HuH-7 (cell line): ENCODE data around the gene SND1.

Experiments
- DNase-seq: peaks from one replicate; pipeline ENCODE4 v3.0.0; 2011; ENCODE audit warnings: low spot score

SND1 gene

DNA sequence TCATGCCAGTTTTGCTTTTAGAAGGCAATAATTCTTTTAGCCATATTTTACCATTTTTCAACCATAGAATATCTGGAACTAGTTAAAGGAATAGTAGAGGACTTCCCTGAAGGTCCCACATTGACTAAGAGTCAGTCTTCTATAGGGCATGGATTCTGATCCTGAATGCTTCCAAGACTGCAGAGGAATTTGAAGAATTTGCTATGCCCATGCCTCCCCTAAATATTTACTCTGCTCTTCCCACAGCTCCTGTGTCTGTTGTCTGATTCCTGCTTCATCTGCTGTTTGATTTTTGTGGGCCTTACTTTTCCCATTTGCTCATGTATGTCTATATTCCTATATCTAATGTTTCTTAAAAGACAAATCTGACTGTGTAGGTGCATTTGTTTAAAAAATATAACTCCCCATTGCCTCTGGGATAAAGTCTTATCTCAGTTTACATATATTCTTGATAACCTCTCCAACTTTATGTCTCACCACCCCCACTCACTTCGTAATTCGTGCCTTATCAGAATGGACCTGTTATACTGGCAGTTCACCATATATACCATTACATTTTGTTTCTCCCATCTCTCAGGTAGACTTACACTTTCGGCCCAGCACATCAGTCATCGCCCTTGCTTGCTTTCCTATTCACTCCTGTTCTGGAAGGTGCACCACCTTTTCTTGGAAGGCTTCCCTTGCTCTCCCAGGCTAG lies 345.4 kb downstream of the SND1 start:
- DNase-seq: no peak

DNA sequence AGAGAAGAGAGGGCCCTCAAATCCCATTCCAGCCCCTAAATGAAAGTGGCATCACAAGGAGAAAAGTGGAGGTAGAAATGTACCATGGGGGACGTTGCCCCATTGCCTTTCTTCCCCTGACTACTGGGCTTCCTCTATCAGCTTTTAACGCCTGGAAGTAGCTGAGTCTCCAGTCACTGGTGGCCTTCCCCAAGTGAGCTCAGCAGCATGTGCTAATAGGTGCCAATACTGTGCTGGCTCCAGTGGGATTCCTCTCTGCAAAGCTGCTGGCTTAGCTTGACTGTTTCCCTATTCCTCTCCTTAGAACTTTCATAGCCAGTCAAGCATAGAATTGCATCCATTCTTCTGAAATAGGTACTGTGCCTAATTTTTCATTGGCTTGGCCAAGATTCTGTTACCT lies 346.7 kb downstream of the SND1 start:
- no peak for DNase-seq

DNA sequence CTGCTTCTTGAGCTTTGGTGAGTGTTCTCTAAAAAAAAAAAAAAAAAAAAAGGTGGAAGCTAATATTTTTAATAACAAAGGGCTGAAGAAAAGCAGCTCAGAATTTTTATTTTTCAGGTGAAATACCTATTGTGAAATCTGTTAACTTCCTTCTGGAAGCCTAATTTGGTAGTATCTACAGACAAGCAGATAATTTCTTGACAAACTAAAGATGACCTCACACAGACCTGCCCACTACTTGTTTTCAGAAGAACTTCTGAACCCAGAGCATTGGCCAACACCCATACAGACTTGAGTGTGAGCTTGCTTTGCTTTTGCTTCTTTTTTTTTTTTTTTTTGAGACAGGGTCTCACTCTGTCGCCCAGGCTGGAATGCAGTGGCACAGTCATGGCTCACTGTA lies 348.1 kb downstream of the SND1 start:
- no peak for DNase-seq

DNA sequence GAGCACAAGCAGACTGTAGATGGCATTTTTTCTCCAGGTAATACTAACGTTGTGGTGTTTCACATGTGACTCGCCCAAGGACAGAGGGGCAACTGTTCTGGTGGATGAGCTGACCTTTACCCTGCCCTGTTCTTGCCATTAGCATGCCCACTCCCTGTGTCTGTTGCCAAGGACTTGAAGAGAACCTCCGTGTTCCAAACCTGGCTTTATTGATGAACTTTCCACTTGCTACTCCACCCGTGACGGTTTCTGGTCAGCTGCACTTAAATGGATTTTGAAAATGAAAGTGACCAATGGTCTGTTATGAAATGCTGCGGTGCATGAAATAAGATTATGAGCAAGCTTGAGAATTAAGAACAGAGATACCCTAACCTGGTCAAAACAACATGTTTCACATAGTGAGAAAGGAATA lies 348.9 kb downstream of the SND1 start:
- no peak for DNase-seq

DNA sequence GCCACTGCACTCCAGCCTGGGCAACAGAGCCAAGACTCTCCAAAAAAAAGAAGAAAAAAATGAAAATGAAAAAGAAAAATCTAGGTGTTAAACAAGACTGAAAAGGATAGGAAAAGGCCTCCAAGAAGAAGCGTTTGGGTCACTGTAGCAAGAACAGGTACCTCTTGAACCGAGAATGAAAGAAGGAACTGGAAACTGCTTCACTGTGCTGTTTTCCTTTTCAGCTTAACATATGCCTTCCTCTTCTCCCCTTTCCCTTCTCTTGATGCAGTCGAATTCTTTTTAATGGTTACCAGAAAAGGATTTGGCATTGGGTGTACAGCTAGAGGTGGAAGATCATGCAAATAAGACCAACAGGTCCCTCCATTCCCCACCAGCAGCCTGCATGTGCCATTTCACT lies 351.2 kb downstream of the SND1 start:
- no peak for DNase-seq

DNA sequence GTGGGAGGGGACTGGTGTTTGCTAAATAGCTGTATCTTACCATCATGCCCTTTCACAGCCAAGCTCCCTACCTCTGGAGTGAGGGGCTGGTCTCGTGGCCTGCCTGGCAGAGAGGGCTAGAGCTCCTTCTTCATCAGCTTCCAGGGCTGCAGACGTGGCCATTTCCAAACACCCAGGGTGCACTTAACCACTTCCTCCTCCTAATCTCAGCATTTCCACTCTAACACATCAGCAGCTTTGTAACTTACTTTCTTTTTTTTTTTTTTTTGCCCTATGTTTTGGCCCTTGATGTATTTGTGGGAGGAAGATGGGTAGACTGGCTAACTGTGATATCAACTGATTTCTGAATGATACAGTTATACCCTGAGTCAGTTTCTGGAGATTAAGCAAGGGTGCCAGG lies 351.8 kb downstream of the SND1 start:
- DNase-seq: no peak

DNA sequence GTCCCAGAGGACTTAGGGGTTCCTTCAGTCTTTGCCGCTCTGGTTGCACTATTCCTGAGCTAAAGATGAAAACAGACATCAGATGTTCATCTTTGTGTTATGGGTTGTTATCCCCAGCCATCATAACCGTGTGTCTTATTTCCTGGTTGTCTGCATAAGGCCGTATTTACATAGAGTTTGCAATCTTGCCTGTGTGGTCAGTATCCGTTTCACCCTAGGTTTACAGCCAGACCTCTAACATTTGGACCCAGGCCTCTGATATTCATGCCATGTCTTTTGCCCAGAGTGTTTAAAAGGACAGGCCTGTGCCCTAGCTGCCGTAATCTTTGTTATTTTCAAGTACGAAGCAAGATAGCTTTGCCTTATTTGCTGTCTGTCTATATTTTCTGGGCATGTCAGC lies 352.6 kb downstream of the SND1 start:
- no peak for DNase-seq

DNA sequence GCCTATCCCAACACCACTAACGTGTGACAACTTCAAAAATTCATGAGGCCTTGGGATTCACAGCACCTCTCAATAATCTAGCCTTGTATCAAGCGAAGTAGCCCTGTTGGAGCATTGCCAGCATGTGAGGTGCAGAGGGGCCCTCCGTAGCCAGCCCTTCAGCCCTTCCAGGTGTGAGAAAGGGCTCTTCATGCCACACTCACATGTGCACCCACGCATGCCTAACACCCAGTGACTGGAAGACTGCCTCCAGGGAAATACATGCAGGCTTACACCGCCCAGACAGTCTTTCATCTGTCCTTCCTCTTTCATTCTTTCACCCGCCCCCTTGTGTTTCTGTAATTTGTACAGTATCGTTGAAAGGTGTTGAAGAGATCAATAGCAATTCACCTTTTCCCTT lies 353.1 kb downstream of the SND1 start:
- no peak for DNase-seq

DNA sequence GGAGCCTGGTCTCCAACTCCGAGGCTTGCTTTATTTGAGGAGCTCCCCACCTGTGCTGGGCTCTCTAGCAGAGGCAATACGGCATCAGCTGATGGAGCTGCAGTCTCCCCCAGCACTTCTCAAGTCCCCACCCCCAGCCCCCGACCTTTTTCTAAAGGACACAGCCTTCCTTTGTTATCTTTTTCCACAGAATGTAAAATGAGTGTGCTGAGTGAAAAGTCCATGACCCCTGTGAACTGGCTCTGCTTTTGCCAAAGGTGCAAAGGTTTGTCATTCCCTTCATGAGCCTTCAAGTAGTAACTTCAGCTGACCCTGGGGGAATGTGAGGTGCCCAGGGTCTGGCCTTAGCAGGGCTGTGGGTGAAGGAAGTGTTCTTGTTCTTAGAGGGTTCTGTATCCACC lies 353.8 kb downstream of the SND1 start:
- DNase-seq: no peak

DNA sequence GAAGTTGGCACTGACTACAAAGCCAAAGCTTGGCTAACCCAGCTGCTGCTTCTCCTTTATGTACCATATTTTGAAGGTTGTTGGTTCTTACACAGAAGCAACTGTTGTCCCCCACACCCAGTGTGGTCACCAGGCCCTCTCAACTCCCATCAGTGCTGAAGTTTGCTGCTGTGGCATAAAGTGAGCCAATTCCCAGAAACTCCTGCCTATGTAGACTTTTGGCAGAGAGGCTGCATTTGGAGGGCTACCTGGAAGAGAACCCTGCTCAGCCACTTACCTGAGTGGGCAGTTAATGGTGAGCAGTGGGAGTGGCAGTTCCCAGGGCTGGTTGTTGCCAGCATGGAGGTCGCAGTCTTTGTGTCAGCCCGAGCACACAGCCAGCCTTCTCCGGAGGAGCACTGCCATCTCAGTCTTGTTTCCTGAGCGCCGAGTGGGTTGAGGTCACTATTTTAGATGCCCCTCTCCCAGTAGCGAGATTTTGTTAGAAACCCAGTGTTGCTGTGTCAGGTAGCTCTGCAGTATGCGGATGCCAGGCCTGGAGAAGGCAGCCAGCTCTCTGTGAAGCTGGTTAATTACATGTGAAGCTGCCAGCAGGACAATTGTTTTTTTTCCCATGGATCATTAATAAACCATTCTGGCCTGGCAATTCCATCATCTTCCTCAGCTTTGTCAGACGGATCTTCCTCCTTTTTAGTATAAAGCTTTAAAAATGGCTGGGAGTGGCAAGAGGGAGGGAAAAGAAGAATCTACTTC lies 354.7 kb downstream of the SND1 start:
- no peak for DNase-seq

DNA sequence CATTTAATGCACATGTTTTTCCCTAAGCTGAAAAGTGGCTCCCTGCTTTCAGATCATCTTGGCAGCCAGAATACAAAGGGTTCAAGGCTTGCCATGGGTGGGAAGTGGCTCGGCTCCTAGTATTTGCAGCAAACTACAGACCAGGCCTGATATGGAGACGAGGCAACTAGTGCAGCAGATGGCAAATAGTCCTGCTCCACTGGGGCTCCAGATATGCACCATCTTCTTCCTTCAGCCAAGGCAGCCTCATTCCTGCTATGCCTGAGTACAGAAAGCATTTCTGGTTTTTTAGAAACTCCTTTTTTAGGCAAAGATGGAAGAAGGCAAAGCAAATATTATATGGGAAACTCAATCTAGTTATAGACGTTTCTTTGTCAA lies 355.3 kb downstream of the SND1 start:
- no peak for DNase-seq

DNA sequence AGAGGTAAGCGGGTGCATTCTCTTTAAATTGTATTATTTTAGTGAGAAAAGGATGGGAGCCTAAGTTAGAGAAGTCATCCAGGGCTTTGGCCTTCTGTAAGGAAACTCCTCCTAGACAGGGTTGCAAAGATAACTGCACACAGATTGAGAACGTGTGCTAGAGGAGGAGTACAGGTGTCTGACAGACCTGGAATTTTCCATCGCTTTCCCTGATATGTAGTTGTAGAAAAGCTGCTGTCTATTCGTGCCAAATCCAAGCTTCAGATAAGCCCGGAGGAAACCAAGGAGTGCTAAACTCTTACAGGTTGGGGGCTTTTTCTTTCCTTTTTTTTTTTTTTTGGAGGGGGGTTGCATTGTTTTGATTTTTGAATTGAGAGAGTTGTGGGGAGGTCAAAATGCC lies 356.1 kb downstream of the SND1 start:
- no peak for DNase-seq

DNA sequence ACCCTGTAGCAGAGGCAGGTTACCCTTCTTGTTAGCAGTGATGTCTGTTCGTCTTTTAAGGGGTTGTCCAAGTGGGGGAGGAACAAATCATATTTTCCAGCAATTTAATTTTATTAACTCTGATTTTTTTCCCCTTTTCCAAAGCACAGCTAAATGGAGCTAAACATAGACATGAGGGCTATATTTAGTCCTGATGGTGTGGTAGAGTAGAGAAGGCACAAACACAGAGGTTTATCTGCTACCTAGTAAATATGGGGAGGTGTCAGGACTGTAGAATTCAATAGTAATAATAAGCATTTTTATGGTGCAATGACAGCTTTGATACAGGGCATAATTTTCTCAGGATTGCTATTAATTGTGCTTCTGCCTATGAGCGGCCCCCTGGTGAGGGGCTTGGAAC lies 356.8 kb downstream of the SND1 start:
- no peak for DNase-seq

DNA sequence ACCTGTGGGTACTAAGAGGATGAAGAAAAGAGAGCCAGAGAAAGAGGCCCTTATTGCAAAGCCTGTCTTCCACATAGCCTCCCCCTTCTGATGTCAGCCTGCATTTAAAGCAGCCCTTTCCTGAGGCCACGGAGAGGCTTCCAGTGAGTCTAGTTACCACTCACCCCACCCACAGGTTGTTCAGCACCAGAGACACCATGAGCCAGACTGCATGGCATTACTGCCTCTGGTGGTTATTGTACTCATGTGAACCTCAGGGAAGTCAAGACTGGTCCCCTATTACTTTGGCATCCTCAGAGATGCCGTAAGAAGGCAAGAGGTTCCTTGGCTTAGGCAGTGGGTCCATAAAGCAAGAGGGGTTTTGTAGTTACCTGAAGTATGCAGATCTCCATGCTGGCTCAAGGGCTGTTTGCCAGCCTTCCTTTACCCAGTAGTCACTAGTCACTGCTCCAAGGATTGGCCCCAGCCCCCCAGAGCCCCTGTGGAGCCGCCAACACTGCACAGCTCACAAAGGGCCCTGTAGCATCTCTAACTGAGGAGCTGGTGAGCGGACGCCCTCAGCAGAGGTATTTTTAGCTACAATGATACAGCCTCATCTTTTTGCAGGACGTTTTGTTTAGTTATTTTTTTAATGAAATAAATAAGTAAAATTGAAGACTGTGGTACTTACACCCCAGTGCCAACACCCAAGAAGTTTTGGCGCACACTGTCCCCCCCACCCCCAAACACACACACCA lies 358.6 kb downstream of the SND1 start:
- no peak for DNase-seq

DNA sequence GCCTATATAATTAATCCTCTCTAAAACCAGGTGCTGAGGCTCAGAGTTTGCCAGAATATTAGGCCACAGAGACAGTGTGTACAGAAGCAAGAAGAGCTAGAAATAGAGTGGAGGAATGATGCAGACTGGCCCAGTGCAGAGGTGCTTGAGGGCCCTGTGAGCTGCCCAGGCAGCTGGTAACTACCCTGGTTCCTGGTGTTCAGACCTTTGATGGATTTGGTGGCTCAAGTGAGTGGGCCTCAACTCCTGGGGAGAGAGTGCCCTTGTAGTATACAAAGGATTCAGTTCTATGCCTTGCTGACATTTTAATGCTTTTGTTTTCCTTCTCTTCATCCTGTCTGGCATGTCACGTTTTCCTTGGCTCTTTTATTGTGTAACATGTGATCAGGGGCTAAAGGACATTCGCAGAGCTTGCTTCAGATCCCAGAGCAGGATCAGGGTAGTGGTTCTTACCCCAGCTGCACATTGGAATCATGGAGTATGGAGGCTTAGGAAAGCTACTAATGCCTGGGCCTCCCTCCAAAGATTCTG lies 359.2 kb downstream of the SND1 start:
- no peak for DNase-seq

DNA sequence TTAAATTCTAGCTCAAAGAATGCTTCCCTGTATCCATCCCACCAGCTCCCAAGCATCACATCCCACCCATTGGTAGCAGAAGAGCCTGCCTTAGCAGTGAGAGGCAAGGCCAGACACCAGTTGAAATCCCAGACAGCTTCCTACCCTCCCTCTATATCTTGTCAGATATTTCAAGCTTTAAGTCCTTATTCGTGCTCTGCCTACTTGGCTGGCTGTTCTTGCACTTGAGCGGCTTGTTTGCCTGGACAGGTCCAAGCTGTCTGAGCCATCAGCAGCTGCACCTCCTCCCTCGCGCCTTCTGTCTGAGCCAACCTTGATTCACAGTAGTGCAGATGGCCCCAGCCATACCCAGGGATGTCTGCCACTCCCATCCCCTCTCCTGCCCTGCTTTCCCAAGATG lies 362.8 kb downstream of the SND1 start:
- DNase-seq: no peak

DNA sequence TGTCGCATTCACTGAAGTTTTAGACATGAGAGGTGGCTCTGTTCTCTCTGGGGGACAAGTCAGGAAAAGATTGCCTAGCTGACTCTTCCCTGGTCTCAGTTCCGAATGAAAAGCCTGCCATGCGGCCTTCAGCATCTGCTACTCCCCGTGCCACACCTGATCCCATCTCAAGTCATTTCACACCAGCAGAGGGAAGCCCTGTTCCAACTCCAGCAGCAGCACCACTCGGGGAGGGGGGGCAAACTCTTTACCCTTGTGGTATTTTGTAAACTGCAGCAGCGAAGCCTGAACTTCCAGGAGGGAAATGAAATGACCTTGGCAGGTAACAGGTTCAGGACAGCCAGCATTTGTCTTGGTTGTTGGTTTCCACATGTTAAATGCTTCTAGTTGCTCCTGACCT lies 365.5 kb downstream of the SND1 start:
- DNase-seq: no peak

DNA sequence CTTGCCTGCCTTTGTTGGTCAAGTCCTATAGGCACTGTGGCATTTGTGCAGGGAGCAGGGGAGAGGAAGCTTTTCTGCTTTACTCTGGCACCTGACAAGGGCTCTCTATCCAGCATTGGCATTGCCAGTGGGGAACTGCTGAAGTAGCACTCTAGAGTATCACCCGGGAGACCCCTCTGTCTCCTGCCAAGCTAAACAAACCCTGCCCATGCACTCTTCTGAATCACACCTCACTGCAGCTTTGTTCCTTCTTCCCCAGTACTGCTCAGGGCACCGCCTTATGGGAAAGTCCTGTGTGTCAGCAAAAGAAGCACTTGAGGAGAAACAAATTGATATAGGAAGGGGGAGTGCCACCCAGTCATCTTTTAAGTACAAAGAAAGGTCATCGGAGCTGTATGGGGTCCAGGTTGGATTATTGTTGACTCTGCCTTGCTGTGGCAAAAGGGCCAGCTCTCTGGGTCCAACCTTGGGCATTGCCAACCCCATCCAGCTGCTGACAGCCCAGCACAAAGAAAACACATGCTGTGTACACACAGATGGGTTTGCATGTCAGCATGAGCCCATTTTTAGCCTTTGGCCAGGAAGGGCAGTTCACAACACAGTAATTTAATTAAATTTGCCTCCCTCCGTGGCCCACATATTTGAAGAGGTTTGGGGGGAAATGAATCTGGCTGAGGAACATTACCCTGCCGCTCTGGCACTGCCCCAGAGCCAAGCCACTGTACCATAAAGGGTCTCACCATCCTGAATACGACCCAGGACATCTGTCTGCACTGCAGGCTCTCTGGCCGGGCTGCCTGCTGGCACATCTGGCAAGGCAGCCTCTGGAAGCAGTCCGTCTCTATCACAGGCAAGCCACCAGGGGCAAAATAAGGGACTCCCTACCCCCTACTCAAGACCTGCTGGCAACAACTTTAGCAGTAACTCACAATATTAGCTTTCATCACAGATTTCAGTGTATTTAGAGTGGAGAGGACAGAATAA lies 366.2 kb downstream of the SND1 start:
- no peak for DNase-seq

DNA sequence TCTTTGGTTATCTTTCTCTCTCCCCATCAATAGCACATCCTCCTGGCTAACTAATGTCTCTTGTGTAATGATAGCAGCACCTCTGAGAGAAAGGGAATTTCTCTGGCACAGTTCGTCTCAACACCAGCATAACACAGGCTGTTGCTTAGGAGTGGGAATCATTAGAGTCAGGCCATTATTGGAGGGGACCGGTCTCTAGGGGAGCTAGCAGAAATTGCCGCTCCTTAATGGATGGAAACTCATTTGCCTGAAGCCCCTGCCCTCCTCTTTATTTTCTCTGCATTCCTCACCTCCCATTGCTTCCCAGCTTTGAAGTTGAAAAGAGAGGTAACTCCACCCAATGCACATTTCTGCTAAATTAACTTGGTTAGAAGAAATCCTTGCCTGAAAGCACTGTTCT lies 367.3 kb downstream of the SND1 start:
- DNase-seq: no peak

DNA sequence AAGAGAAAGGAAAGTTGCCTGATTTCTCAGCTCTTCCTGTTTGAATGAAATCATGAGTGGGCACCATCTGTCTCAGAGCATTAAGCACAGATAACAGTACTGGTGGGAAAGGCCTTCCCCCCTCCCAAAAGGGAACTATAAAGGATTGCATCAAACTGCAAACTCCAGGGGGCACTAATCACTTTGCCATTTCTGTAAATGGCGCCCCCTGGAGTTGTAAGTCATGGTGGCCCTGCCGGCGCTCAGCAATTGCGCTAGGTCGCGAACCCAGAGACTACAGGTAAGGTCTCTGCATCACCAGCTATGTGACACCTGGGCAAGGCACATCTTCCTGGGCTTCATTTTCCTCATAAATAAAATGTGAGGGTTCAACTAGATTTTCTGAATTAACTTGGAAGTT lies 368.2 kb downstream of the SND1 start:
- no peak for DNase-seq

DNA sequence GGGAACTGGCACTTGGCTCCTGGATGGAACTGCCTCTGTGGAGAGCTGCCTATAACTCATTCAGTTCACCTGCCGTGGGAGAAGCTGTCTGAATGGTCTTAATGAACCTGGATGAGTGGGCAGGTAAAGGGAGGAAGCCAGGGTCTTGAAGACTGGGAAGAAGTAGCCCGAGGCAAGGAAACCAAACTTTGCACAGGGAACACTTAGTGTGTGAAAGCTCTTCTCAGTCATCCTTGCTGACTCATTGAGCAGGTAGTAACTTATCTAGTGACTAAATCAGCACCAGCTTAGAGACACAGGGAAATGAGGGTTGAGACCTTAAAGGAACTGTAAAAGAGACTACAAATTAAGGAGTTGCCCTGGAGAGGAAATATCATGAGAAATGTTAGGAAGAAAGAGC lies 369.4 kb downstream of the SND1 start:
- no peak for DNase-seq
